Spleen (tissue), 7 donors: Measurements from ENCODE around the gene UBR1.
A peak's percentile ranks its signal among the peaks of the same experiment; 100 is the strongest.

ENCODE experiments used
- CTCF ChIP-seq, 11 experiments: fragments of 200-600 bp in 7 of 11; fragments of 450-650 bp in 4 of 11; sonication (generic) in 4 of 11; IDR thresholded peaks in 8 of 11; conservative IDR thresholded peaks in 3 of 11; 1 replicate in 7 of 11; 2 replicates in 4 of 11; pipeline versions ENCODE4 v1.4.0 to v1.8.0; 2016 to 2021; ENCODE audit warnings: antibody characterized with exemption in 11 of 11, inconsistent platforms in 4 of 11, mild to moderate bottlenecking in 1 of 11
- POLR2A ChIP-seq, 3 donors: fragments of 450-650 bp; IDR thresholded peaks; one replicate each; pipeline ENCODE4 v1.5.1; 2017; ENCODE audit warnings: antibody characterized with exemption in 3 of 3, mild to moderate bottlenecking in 1 of 3
- POLR2AphosphoS5 ChIP-seq, 3 donors: sonication (generic); formaldehyde crosslinking; IDR thresholded peaks; one replicate each; pipeline ENCODE4 v1.5.1; 2017; ENCODE audit warnings: antibody characterized with exemption in 3 of 3
- donor health status: DM: no; HTN: no; CAD: no; lungs with moderate emphysema.
- donor health status: DM: no; HTN: no; CAD: no.
- donor health status: DM: no; HTN: no; CAD: no.

GRCh38 chr15:42919799-42920518 lies 185.9 kb downstream of the UBR1 start:
- TF ChIP-seq CTCF (IDR thresholded peaks at IDR 0.05 in 8 of 11, conservative IDR thresholded peaks at IDR 0.05 in 3 of 11) (no peak), POLR2AphosphoS5 (IDR thresholded peaks at IDR 0.05) (peak in 1 of 3 donors; percentile 16), POLR2A (IDR thresholded peaks at IDR 0.05) (no peak)
